Hepatocyte (in vitro differentiated cells): ENCODE data around the gene VAV2. TPM values are rescaled to one million over a fixed set of nuclear protein-coding genes. Genes with fewer than 3 reads are reported as not detected.
A peak's percentile ranks its signal among the peaks of the same experiment; 100 is the strongest.

Experiments
- DNase-seq: peaks from one replicate; pipeline ENCODE4 v3.0.0-alpha.2; 2016; ENCODE audit warnings: low spot score
- H2AFZ ChIP-seq: fragments of 200-600 bp; sonication (generic); 2 replicates; pipeline ENCODE4 v1.6.0; 2016; ENCODE audit warnings: antibody characterized with exemption, mild to moderate bottlenecking
- H3K27ac ChIP-seq: fragments of 200-600 bp; sonication (generic); 2 replicates; pipeline ENCODE4 v1.5.1; 2016; ENCODE audit warnings: mild to moderate bottlenecking
- H3K27me3 ChIP-seq: fragments of 200-600 bp; sonication (generic); 2 replicates; pipeline ENCODE4 v1.6.1; 2016
- H3K36me3 ChIP-seq: fragments of 200-600 bp; sonication (generic); replicated peaks from 2 replicates; pipeline ENCODE4 v1.5.1; 2016; ENCODE audit warnings: low read depth; ENCODE audit not compliant: insufficient read depth
- H3K4me1 ChIP-seq: fragments of 200-600 bp; sonication (generic); 2 replicates; pipeline ENCODE4 v1.5.1; 2016; ENCODE audit warnings: mild to moderate bottlenecking, moderate library complexity; ENCODE audit not compliant: insufficient read depth
- H3K4me2 ChIP-seq: fragments of 200-600 bp; sonication (generic); 2 replicates; pipeline ENCODE4 v1.6.0; 2016
- H3K4me3 ChIP-seq: fragments of 200-600 bp; sonication (generic); 2 replicates; pipeline ENCODE4 v1.5.1; 2016; ENCODE audit warnings: mild to moderate bottlenecking
- H3K79me2 ChIP-seq: fragments of 200-600 bp; sonication (generic); 2 replicates; pipeline ENCODE4 v1.6.0; 2017; ENCODE audit warnings: mild to moderate bottlenecking
- H3K9me2 ChIP-seq: fragments of 200-600 bp; sonication (generic); replicated peaks from 2 replicates; pipeline ENCODE4 v1.6.0; 2017; ENCODE audit warnings: mild to moderate bottlenecking; ENCODE audit not compliant: insufficient read depth
- H3K9me3 ChIP-seq: fragments of 200-600 bp; sonication (generic); 2 replicates; pipeline ENCODE4 v1.5.1; 2016; ENCODE audit warnings: low read depth, mild to moderate bottlenecking
- H4K20me1 ChIP-seq: fragments of 200-600 bp; sonication (generic); 2 replicates; pipeline ENCODE4 v1.6.0; 2016; ENCODE audit warnings: mild to moderate bottlenecking; ENCODE audit not compliant: insufficient read depth, poor library complexity, severe bottlenecking
- CTCF ChIP-seq: fragments of 200-600 bp; sonication (generic); IDR thresholded peaks from 2 replicates; pipeline ENCODE4 v1.5.1; 2016; ENCODE audit warnings: antibody characterized with exemption, mild to moderate bottlenecking; ENCODE audit not compliant: poor library complexity
- EZH2 ChIP-seq: fragments of 200-600 bp; sonication (generic); IDR thresholded peaks from 2 replicates; pipeline ENCODE4 v1.6.1; 2016; ENCODE audit warnings: antibody characterized with exemption, mild to moderate bottlenecking, borderline replicate concordance
- EZH2phosphoT487 ChIP-seq: fragments of 200-600 bp; sonication (generic); IDR thresholded peaks from one replicate; pipeline ENCODE4 v1.6.1; 2018; ENCODE audit warnings: antibody characterized with exemption, mild to moderate bottlenecking, low read depth, moderate library complexity; ENCODE audit not compliant: unreplicated experiment, severe bottlenecking
- WGBS: methylation state at CpG from one replicate; pipeline ENCODE4 v1.1.6; 2016; ENCODE audit warnings: low lambda C conversion rate; ENCODE audit errors: missing lambda C conversion rate; 5-methylcytosine and 5-hydroxymethylcytosine counted together
- polyA plus RNA-seq: library from polyadenylated mRNA; unstranded; fragments of >200 nt; fragmentation: Nextera tagmentation; extraction: Ambion mirVana; gene quantifications from 2 replicates; pipeline ENCODE4 v1.2.1, GENCODE V29; 2016
- total RNA-seq: library from RNA; depleted of rRNA; stranded (reverse); fragments of >200 nt; gene quantifications from 2 replicates; pipeline ENCODE4 v1.2.3, GENCODE V29; 2014

VAV2 gene
- total and polyA plus RNA-seq, 2 experiments from 2014 or later, result 24.9 to 27.7 TPM

GRCh38 chr9:133774799-133775198 is 217.3 kb downstream of the VAV2 start:
- no peak for TF ChIP-seq EZH2phosphoT487
- TF ChIP-seq EZH2, result no peak
- no peak for TF ChIP-seq CTCF
- Histone ChIP-seq H3K36me3 (no peaks in the 10 kb centered on the region), H3K79me2 (no peaks in the 10 kb centered on the region), H3K27me3 (no peaks in the 10 kb centered on the region), H3K4me1 (no peaks in the 10 kb centered on the region), H3K4me2 (no peak overlapping the region), H3K9me2 (no peaks in the 10 kb centered on the region), H2AFZ (no peak overlapping the region), H3K4me3 (no peak overlapping the region), H4K20me1 (no peaks in the 10 kb centered on the region), H3K9me3 (no peaks in the 10 kb centered on the region), H3K27ac (no peak overlapping the region)
- 97% methylated on average over 16 of the region's 16 CpGs for WGBS
- DNase-seq, result no peak

- WGBS, result 76% methylated on average over 9 of the region's 9 CpGs
These were observed 218.1 kb downstream of the VAV2 start for GRCh38 chr9:133773889-133774655.

GRCh38 chr9:133772581-133772980 is 219.5 kb downstream of the VAV2 start:
- no peaks in the 10 kb centered on the region for H4K20me1 ChIP-seq
- no peaks in the 10 kb centered on the region for H3K4me1 ChIP-seq
- H3K9me2 ChIP-seq, result no peaks in the 10 kb centered on the region
- no peaks in the 10 kb centered on the region for H3K79me2 ChIP-seq
- no peak overlapping the region for H3K27ac ChIP-seq
- no peaks in the 10 kb centered on the region for H3K9me3 ChIP-seq
- no peaks in the 10 kb centered on the region for H3K36me3 ChIP-seq
- H3K4me2 ChIP-seq, result no peak overlapping the region
- H3K27me3 ChIP-seq, result no peaks in the 10 kb centered on the region
- no peak overlapping the region for H2AFZ ChIP-seq
- TF ChIP-seq EZH2phosphoT487 (no peak), CTCF (no peak), EZH2 (no peak)
- 100% methylated on average over 6 of the region's 7 CpGs for WGBS
- no peak for DNase-seq
- no peak overlapping the region for H3K4me3 ChIP-seq

More at GRCh38 chr9:133773889-133774655, 218.1 kb downstream of the VAV2 start:
- DNase-seq, result no peak
- H3K27ac ChIP-seq, result peak overlapping the region; percentile 12
- H3K9me3 ChIP-seq, result no peaks in the 10 kb centered on the region
- no peaks in the 10 kb centered on the region for H4K20me1 ChIP-seq
- TF ChIP-seq CTCF (no peak), EZH2phosphoT487 (no peak), EZH2 (no peak)
- H2AFZ ChIP-seq, result no peak overlapping the region
- no peaks in the 10 kb centered on the region for H3K36me3 ChIP-seq
- no peak overlapping the region for H3K4me2 ChIP-seq
- H3K4me1 ChIP-seq, result no peaks in the 10 kb centered on the region
- no peak overlapping the region for H3K4me3 ChIP-seq
- H3K9me2 ChIP-seq, result no peaks in the 10 kb centered on the region
- no peaks in the 10 kb centered on the region for H3K79me2 ChIP-seq
- no peaks in the 10 kb centered on the region for H3K27me3 ChIP-seq
